CD14-positive monocyte (primary cell): ENCODE data around the gene RASGRP1. TPM values are rescaled to one million over a fixed set of nuclear protein-coding genes. Genes with fewer than 3 reads are reported as not detected.

ENCODE experiments used
- DNase-seq, 3 donors: peaks; one replicate each; pipeline ENCODE4 v3.0.0-alpha.2; 2011 to 2022
- H2AFZ ChIP-seq: 2 replicates; pipeline ENCODE4 v1.6.0; 2012; ENCODE audit warnings: mild to moderate bottlenecking, low read depth, low read length, inconsistent platforms; ENCODE audit not compliant: insufficient read depth, poor library complexity, severe bottlenecking
- H3K27ac ChIP-seq, 2 donors: 1 replicate in 1 of 2; 2 replicates in 1 of 2; pipeline ENCODE4 v1.5.1; 2012 to 2013; ENCODE audit warnings: low read length in 2 of 2, control low read depth in 1 of 2, inconsistent platforms in 1 of 2, low read depth in 1 of 2, mild to moderate bottlenecking in 1 of 2
- H3K27me3 ChIP-seq, 2 donors: one replicate each; pipeline versions ENCODE4 v1.6.0 to v1.6.1; 2011 to 2013; ENCODE audit warnings: low read length in 2 of 2; ENCODE audit not compliant: control insufficient read depth in 2 of 2, insufficient read depth in 2 of 2
- H3K36me3 ChIP-seq, 2 donors: replicated peaks in 1 of 2; 1 replicate in 1 of 2; 2 replicates in 1 of 2; pipeline versions ENCODE4 v1.5.1 to v1.6.1; 2012 to 2013; ENCODE audit warnings: low read length in 2 of 2, control low read depth in 1 of 2, inconsistent platforms in 1 of 2, mild to moderate bottlenecking in 1 of 2; ENCODE audit not compliant: insufficient read depth in 2 of 2, control insufficient read depth in 1 of 2
- H3K4me1 ChIP-seq, 2 donors: 1 replicate in 1 of 2; 2 replicates in 1 of 2; pipeline versions ENCODE4 v1.5.1 to v1.6.1; 2012 to 2013; ENCODE audit warnings: low read length in 2 of 2, control low read depth in 1 of 2, inconsistent platforms in 1 of 2, mild to moderate bottlenecking in 1 of 2, moderate library complexity in 1 of 2; ENCODE audit not compliant: insufficient read depth in 2 of 2, control insufficient read depth in 1 of 2
- H3K4me2 ChIP-seq: replicated peaks from 2 replicates; pipeline ENCODE3; 2012; ENCODE audit warnings: low read length, moderate library complexity, mild to moderate bottlenecking; ENCODE audit not compliant: poor library complexity, severe bottlenecking; ENCODE audit errors: extremely low read depth
- H3K4me3 ChIP-seq, 3 experiments: fragments of 200-600 bp in 1 of 3; sonication (generic) in 1 of 3; replicated peaks in 1 of 3; 1 replicate in 2 of 3; 2 replicates in 1 of 3; pipeline ENCODE4 v1.5.1; 2011 to 2013; ENCODE audit warnings: low read length in 3 of 3, mild to moderate bottlenecking in 3 of 3, control low read depth in 2 of 3, low read depth in 2 of 3, inconsistent platforms in 1 of 3, moderate library complexity in 1 of 3
- H3K79me2 ChIP-seq: 2 replicates; pipeline ENCODE4 v1.6.0; 2012; ENCODE audit warnings: mild to moderate bottlenecking, control low read depth, inconsistent platforms, low read length, moderate library complexity; ENCODE audit not compliant: insufficient read depth
- H3K9ac ChIP-seq: 2 replicates; pipeline ENCODE4 v1.6.0; 2017; ENCODE audit warnings: low read length, mild to moderate bottlenecking; ENCODE audit not compliant: insufficient read depth, poor library complexity, severe bottlenecking
- H3K9me3 ChIP-seq, 2 donors: replicated peaks in 1 of 2; 1 replicate in 1 of 2; 2 replicates in 1 of 2; pipeline versions ENCODE4 v1.5.1 to v1.6.1; 2012 to 2013; ENCODE audit warnings: low read length in 2 of 2, control low read depth in 1 of 2; ENCODE audit not compliant: control insufficient read depth in 1 of 2, insufficient read depth in 1 of 2
- H4K20me1 ChIP-seq: 2 replicates; pipeline ENCODE4 v1.6.0; 2012; ENCODE audit warnings: mild to moderate bottlenecking, low read length, control low read depth, moderate library complexity; ENCODE audit not compliant: insufficient read depth
- H3K27ac Mint-ChIP-seq, 7 donors: one replicate each; pipeline ENCODE4 v1.8.0; 2020; ENCODE audit warnings: mild to moderate bottlenecking in 7 of 7, mixed read lengths in 7 of 7, moderate library complexity in 6 of 7, inconsistent platforms in 2 of 7
- H3K27me3 Mint-ChIP-seq, 3 donors: one replicate each; pipeline ENCODE4 v1.8.0; 2021 to 2022; ENCODE audit warnings: low read depth in 3 of 3, mild to moderate bottlenecking in 3 of 3, mixed read lengths in 3 of 3, moderate library complexity in 3 of 3, inconsistent platforms in 1 of 3
- H3K36me3 Mint-ChIP-seq, 2 donors: one replicate each; pipeline ENCODE4 v1.8.0; 2020; ENCODE audit warnings: mixed read lengths in 2 of 2, inconsistent platforms in 1 of 2, mild to moderate bottlenecking in 1 of 2
- H3K4me1 Mint-ChIP-seq: one replicate; pipeline ENCODE4 v1.8.0; 2020; ENCODE audit warnings: mild to moderate bottlenecking, mixed read lengths
- H3K4me3 Mint-ChIP-seq, 2 donors: one replicate each; pipeline ENCODE4 v1.8.0; 2020; ENCODE audit warnings: mild to moderate bottlenecking in 2 of 2, mixed read lengths in 2 of 2, moderate library complexity in 1 of 2
- H3K9me3 Mint-ChIP-seq, 7 donors: one replicate each; pipeline ENCODE4 v1.8.0; 2020 to 2022; ENCODE audit warnings: mixed read lengths in 7 of 7, mild to moderate bottlenecking in 6 of 7, moderate library complexity in 6 of 7, inconsistent platforms in 2 of 7
- WGBS: methylation state at CpG from one replicate; pipeline ENCODE4 v1.1.5; 2013; ENCODE audit warnings: missing lambda C conversion rate; ENCODE audit not compliant: insufficient coverage; 5-methylcytosine and 5-hydroxymethylcytosine counted together
- intact Hi-C, 2 donors: fragments of 100-400 bp; cut with micrococcal nuclease; formaldehyde crosslinking; loops; one replicate each; pipeline versions ENCODE4 v1.15.0 to v1.15.1; 2023
- polyA plus RNA-seq, 3 donors: library from polyadenylated mRNA; depleted of rRNA in 1 of 3; unstranded in 2 of 3; stranded (reverse) in 1 of 3; fragments of 300-500 nt in 2 of 3; fragments of >200 nt in 1 of 3; fragmentation: Illumina TruSeq in 2 of 3; gene quantifications; 1 replicate in 2 of 3; 2 replicates in 1 of 3; pipeline ENCODE4 v1.2.3, GENCODE V29; 2012 to 2021
- TF ChIP-seq, protein P1 (sequence below): fragments of 200-600 bp; IDR thresholded peaks from one replicate; pipeline ENCODE4 v1.8.0; 2022; ENCODE audit warnings: antibody characterized with exemption, mild to moderate bottlenecking

The RASGRP1 gene
- polyA plus RNA-seq, 3 donors, result 0.05 to 0.38 (median 0.13) TPM

DNA sequence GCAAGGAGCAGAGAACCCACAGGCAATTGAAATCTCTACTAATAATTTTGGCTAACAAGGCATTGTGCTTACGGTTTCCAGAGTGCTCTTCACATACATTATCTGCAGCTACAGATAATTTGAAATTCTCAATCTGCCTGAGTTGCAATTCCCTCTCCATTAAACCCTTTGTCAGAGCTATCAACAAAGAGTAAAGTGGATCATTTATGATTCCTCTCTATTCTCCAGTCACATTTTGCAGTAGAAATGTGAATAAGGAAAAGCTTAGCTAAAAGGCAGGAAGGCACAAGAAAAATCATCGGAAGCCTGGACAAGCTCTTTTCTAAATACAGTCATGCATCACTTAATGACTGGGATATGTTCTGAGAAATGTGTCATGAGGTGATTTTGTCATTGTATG is 61.1 kb downstream of the RASGRP1 start:
- Mint-ChIP-seq H3K9me3 (peaks cover 6 to 16% (median 11%) of the 10 kb centered on the region in 7 donors), H3K4me3 (no peak overlapping the region), H3K27me3 (no peaks in the 10 kb centered on the region), H3K4me1 (no peaks in the 10 kb centered on the region), H3K27ac (no peak overlapping the region), H3K36me3 (no peaks in the 10 kb centered on the region)
- Histone ChIP-seq H4K20me1 (no peaks in the 10 kb centered on the region), H3K4me2 (no peak overlapping the region), H3K9me3 (peaks cover 7 to 13% of the 10 kb centered on the region in 2 donors), H3K27me3 (no peaks in the 10 kb centered on the region), H2AFZ (no peak overlapping the region), H3K36me3 (no peaks in the 10 kb centered on the region), H3K27ac (no peak overlapping the region), H3K79me2 (no peaks in the 10 kb centered on the region), H3K4me1 (no peaks in the 10 kb centered on the region), H3K4me3 (no peak overlapping the region), H3K9ac (no peak overlapping the region)
- 100% methylated on average over 1 of the region's 2 CpGs for WGBS
- intact Hi-C loops, result no loop called here
- TF ChIP-seq, protein P1, sequence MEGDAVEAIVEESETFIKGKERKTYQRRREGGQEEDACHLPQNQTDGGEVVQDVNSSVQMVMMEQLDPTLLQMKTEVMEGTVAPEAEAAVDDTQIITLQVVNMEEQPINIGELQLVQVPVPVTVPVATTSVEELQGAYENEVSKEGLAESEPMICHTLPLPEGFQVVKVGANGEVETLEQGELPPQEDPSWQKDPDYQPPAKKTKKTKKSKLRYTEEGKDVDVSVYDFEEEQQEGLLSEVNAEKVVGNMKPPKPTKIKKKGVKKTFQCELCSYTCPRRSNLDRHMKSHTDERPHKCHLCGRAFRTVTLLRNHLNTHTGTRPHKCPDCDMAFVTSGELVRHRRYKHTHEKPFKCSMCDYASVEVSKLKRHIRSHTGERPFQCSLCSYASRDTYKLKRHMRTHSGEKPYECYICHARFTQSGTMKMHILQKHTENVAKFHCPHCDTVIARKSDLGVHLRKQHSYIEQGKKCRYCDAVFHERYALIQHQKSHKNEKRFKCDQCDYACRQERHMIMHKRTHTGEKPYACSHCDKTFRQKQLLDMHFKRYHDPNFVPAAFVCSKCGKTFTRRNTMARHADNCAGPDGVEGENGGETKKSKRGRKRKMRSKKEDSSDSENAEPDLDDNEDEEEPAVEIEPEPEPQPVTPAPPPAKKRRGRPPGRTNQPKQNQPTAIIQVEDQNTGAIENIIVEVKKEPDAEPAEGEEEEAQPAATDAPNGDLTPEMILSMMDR, result no peak
- no peak for DNase-seq

DNA sequence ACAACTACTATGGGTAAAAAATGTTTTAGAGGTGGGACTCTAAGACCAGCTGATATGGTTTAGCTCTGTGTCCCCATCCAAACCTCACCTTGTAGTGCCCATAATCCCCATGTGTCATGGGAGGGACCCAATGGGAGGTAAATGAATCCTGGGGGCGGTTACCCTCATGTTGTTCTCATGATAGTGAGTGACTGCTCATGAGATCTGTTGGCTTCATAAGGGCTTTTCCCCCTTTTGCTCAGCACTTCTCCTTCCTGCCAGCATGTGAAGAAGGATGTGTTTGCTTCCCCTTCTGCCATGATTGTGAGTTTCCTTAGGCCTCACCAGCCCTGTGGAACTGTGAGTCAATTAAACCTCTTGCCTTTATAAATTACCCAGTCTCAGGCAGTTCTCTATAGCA is 65.0 kb downstream of the RASGRP1 start:
- WGBS, result no CpG with 5 or more reads among the region's 1 CpG
- no peak overlapping the region for H3K27ac Mint-ChIP-seq
- no peak overlapping the region for H3K4me2 ChIP-seq

More for the DNA sequence above, 65.0 kb downstream of the RASGRP1 start:
- intact Hi-C loops, result no loop called here
- Histone ChIP-seq H2AFZ (no peak overlapping the region), H3K9ac (no peak overlapping the region), H3K9me3 (peaks cover 7 to 13% of the 10 kb centered on the region in 2 donors), H3K27me3 (no peaks in the 10 kb centered on the region), H4K20me1 (no peaks in the 10 kb centered on the region), H3K36me3 (no peaks in the 10 kb centered on the region), H3K79me2 (no peaks in the 10 kb centered on the region), H3K4me3 (no peak overlapping the region), H3K27ac (no peak overlapping the region), H3K4me1 (no peaks in the 10 kb centered on the region)
- peaks cover 6 to 16% (median 11%) of the 10 kb centered on the region in 7 donors for H3K9me3 Mint-ChIP-seq
- no peaks in the 10 kb centered on the region for H3K27me3 Mint-ChIP-seq
- no peaks in the 10 kb centered on the region for H3K4me1 Mint-ChIP-seq
- peaks cover 0 to 3% of the 10 kb centered on the region in 2 donors for H3K36me3 Mint-ChIP-seq
- no peak overlapping the region for H3K4me3 Mint-ChIP-seq
- peak in 1 of 3 donors; percentile 8 for DNase-seq
- TF ChIP-seq, protein P1, result no peak
